Rectal smooth muscle tissue (tissue), 1 donor: ENCODE results near the gene PRR19.
A peak's percentile ranks its signal among the peaks of the same experiment; 100 is the strongest.
"Not testable (repeated sequence)": the region's sequence is repeated elsewhere in the genome, so short reads cannot be mapped to it uniquely, and the experiment has no call there.

Experiments used
- H3K27ac ChIP-seq: one replicate; pipeline ENCODE4 v1.7.0; 2013; ENCODE audit warnings: low read depth, low read length, inconsistent platforms
- H3K27me3 ChIP-seq: one replicate; pipeline ENCODE4 v1.7.0; 2013; ENCODE audit warnings: low read length; ENCODE audit not compliant: control insufficient read depth, insufficient read depth
- H3K36me3 ChIP-seq: one replicate; pipeline ENCODE4 v1.7.0; 2013; ENCODE audit warnings: low read length; ENCODE audit not compliant: control insufficient read depth, insufficient read depth
- H3K4me1 ChIP-seq: one replicate; pipeline ENCODE4 v1.7.0; 2013; ENCODE audit warnings: low read length; ENCODE audit not compliant: control insufficient read depth, insufficient read depth
- H3K4me3 ChIP-seq: one replicate; pipeline ENCODE4 v1.7.0; 2013; ENCODE audit warnings: low read length
- H3K9ac ChIP-seq: one replicate; pipeline ENCODE4 v1.7.0; 2013; ENCODE audit warnings: low read length

The PRR19 gene, protein sequence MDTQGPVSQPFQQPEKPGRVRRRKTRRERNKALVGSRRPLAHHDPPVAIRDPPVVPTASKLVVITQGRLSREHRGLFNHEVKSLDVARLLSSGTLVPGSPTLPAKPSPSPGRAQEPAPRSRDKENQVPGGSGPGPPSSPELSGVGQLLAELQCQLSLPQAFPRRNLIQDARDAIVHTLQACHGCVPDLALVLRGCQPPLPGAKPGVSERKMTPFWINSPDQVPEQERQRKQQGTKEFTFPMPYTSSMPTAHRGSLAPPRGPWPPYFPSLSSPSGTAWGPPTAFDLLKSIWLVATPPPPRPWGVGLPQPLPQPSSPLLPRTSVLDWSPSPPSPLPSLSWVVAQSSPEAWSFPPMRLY

GRCh38 chr19:42301646-42302203 lies at the start of gene PRR19:
Gene PRR19 (plus strand): TSS chr19:42302132. CDS start chr19:42309585, 7,453 bp downstream.
- no peaks in the 10 kb centered on the region for H3K27me3 ChIP-seq
- peak within 1 kb of the TSS; percentile 48 for H3K27ac ChIP-seq
- H3K36me3 ChIP-seq: no peaks in the 10 kb centered on the region
- H3K4me1 ChIP-seq: no peaks in the 10 kb centered on the region
- peak within 1 kb of the TSS; percentile 27 for H3K9ac ChIP-seq
- peak within 1 kb of the TSS; percentile 82 for H3K4me3 ChIP-seq

DNA sequence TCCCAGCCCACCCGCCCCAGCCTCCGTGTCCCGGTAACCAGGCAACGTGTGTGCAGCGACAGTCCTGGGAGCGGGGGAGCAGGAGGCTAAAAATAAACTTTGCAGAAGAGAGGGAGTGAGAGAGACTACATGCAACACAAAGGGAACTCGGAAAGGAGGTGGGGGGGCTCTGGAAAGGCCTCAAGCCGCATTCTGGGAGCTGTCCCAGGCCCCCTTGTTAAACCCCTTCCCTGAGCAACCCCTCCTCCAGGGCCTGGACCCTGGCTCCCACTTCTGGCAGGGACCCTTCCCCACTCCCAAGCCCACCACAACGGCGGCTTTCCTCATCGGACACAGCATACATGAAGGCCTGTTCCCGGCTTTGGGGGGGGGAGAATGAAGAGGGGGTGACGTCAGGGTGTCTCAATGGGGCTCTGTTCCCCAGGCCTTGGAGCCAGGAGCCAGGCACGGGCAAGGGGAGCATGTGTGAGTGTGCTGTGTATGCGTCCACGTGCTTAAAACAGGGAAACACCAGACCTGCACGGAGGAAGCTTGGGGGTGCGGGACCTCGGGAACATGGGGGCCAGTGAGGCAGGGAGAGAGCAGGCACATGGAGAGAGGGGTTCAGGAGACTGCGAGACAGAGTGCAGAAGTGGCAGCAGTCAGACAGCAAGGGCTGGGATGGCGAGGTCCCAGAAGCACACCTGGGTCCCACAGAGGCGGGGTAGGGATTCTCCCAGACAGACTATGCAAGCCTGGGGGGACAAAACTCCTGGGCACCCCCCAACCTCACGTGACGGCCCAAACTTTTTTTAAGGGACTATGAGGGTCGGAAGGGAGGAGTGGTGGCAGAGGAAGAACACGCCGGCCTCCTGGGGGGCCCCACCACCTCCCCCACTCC lies 49.3 kb upstream of the PRR19 start:
- peak overlapping the region; percentile 78 for H3K4me3 ChIP-seq
- peak overlapping the region; percentile 13 for H3K9ac ChIP-seq
- H3K27ac ChIP-seq: peak overlapping the region; percentile 99
- H3K36me3 ChIP-seq: peaks cover 8% of the 10 kb centered on the region
- H3K27me3 ChIP-seq: no peaks in the 10 kb centered on the region
- H3K4me1 ChIP-seq: peaks cover 27% of the 10 kb centered on the region

DNA sequence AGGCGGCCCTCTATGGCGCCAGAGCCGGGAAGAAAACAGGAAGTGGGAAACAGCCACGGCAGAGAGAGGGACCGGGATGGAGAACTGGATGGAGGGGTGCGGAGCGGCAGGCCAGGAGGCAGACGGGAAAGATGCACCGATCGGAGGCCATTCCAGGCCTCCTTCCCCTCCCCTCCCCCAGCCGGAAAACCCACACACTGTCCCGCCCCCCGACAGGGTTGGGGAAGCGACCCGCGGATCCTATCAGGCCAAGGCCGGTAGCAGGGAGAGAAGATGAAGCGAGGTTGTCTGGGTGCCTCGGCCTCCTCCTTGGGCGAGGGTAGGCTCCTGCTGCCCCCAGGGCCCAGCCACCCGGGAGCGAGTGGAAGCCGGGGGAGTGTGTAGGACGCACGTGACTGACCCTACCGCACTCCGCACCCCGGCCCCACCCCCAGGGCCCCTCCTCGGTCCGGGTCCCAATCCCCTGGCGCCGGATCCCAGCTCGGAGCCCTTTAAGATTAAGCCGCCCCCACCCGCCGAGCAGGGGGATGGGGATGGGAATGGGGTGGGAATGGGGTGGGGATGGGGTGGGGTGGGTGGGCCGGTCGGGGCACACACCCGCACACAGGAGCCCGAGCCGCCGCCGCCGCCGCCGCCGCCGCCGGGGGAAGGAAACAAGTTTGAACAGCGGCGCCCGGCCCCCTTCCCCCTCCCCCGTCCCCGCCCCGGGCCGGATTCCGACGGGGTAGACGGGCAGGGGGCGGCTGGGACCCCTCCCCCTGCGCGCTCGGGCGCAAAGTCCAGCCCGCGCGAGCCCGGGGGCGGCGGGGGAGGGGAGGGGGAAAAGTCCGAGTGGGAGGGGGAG lies 48.5 kb upstream of the PRR19 start:
- Histone ChIP-seq H3K36me3 (peaks cover 8% of the 10 kb centered on the region), H3K27ac (peak overlapping the region; percentile 99), H3K4me3 (peak overlapping the region; percentile 91), H3K9ac (peak overlapping the region; percentile 74), H3K4me1 (peaks cover 27% of the 10 kb centered on the region), H3K27me3 (no peaks in the 10 kb centered on the region)

- peaks cover 5% of the 10 kb centered on the region for H3K36me3 ChIP-seq
- peak overlapping the region; percentile 91 for H3K4me3 ChIP-seq
- H3K27me3 ChIP-seq: no peaks in the 10 kb centered on the region
- peaks cover 27% of the 10 kb centered on the region for H3K4me1 ChIP-seq
- H3K27ac ChIP-seq: peak overlapping the region; percentile 99
- peak overlapping the region; percentile 96 for H3K9ac ChIP-seq
These were observed 47.7 kb upstream of the PRR19 start for GRCh38 chr19:42254089-42254849.

DNA sequence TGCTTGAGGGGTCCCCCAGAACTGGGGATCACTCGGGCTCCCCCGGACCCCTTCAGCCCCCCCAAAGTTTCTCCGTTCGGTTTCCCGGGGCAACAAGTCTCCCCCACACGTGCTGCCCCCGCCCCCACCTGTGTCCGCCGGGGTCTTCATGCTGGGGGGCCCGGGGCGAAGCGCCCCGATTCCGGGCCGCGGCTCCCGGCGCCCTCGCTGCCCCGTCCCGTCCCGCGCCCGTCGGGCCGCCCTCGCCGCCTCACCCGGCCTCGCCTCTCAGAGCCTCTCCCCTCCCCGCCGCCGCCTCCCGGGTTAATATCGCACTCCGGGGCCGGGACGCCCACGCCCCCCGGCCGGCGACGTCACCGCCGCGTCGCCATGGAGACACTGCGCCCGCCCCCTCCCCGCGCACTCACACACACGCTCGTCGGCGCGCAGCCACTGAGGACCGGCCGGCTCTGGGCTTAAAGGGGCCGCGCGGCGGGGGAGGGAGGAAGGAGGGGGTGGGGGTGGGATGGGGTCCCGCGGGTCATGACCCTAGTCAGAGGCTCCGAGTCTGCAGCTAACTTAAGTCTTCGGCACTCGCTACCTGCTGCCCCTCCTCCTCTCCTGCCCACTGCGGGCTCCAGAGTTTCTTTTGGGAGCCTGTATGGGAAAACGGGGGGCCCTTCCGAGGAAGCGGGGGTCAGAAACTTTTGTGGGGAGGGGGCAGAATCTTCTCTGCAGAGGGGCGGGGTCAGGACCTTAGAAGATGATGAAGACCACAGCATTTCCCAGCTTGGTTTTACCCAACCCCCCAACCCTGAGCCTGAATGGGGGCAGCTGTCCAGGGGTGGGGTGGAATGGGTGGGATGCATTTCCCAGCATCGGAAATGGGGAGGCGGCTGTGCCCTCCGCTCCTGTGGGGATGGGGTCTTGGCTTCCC lies 46.8 kb upstream of the PRR19 start, which contains the start of gene ERF:
ERF (minus strand) TSS at position 279 of the 916 bp plus-strand sequence; CDS start at position 150, 129 bp downstream.
- Histone ChIP-seq H3K9ac (peak within 1 kb of the TSS; percentile 96), H3K27ac (peak within 1 kb of the TSS; percentile 99), H3K27me3 (no peaks in the 10 kb centered on the region), H3K4me1 (peaks cover 26% of the 10 kb centered on the region), H3K36me3 (peaks cover 3% of the 10 kb centered on the region), H3K4me3 (peak within 1 kb of the TSS; percentile 91)

DNA sequence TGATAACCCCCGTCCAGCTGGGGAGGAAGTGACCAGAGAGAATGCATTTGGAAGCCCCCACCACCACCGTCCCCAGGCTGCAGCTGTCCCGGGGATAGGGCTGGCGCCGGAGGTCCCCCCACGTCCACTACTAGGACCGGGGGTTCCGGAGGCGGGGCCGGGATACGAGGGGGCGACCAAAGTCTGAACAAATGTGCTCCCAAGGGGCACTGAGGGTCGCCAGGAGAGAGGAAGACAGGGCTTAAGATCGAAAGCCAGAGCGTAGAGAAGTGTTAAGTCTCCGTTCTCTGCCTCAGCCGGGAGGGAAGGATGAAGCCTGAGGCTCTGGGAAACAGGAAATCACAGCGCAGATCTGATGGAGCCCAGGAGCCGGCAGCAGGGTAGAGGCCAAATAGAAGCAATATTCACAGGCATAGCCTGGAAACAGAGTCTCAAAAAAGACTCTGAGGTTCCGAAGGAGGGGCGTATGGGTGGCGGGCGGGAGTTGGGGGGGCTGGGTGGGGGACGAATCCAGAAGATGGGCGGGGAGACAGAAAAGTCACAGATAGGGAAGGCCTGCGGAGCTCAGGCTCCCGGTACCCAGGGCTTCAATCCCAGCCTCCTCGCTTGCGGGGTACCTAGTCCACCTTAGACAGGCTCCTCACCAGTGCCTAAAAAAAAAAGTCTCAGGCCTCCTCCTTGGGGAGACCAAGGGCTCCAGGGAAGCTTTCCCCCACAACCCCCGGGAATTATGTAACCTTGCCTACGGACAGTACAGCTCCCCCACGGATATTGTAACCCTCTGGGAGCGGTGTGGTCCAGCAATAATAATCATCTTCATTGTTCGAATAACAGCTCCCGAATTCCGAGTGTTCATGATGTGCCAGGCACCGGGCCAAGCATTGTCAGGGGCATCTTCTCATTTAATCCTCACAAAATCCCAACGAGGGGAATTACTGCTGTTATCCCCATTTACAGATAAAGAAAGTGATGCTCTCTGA lies 45.9 kb upstream of the PRR19 start:
- Histone ChIP-seq H3K27ac (peak overlapping the region; percentile 99), H3K9ac (no peak overlapping the region), H3K27me3 (no peaks in the 10 kb centered on the region), H3K4me3 (peak overlapping the region; percentile 68), H3K36me3 (no peaks in the 10 kb centered on the region), H3K4me1 (peaks cover 17% of the 10 kb centered on the region)

GRCh38 chr19:42257842-42258241 lies 44.1 kb upstream of the PRR19 start:
- not testable (repeated sequence) for H3K9ac ChIP-seq, H3K4me3 ChIP-seq, H3K27me3 ChIP-seq, H3K27ac ChIP-seq, H3K36me3 ChIP-seq, H3K4me1 ChIP-seq

DNA sequence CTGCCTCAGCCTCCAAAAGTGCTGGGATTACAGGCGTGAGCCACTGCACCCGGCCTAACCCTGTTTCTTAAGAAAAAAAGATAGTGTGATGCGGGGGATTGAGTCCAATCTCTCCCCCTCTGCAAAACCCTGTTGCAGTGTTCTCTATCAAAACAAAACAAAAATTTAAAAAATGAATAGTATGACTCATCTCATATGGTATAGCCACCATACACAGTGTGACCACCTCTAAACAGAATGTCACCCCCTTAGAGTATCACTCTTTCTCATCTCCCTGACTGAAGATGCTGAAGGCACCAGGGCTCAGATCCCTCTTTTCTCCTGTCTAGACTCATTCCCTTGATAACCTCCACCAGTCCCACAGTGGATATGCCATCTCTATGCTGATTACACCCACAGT lies 40.2 kb upstream of the PRR19 start:
- no peak overlapping the region for H3K4me3 ChIP-seq
- no peak overlapping the region for H3K27ac ChIP-seq
- no peaks in the 10 kb centered on the region for H3K27me3 ChIP-seq

GRCh38 chr19:42266105-42266504 lies 35.8 kb upstream of the PRR19 start:
- not testable (repeated sequence) for H3K27ac ChIP-seq, H3K4me3 ChIP-seq, H3K36me3 ChIP-seq, H3K27me3 ChIP-seq, H3K9ac ChIP-seq
- H3K4me1 ChIP-seq: peaks cover 21% of the 10 kb centered on the region

More for the DNA sequence above, 40.2 kb upstream of the PRR19 start:
- H3K9ac ChIP-seq: no peak overlapping the region
- H3K36me3 ChIP-seq: no peaks in the 10 kb centered on the region
- H3K4me1 ChIP-seq: no peaks in the 10 kb centered on the region
